ENCODE measurements around the gene FAM114A2. TPM values are rescaled to one million over a fixed set of nuclear protein-coding genes. Genes with fewer than 3 reads are reported as not detected.

FAM114A2 gene
- total RNA-seq, 1 experiment from 2014 or later: 19.8 TPM

DNA sequence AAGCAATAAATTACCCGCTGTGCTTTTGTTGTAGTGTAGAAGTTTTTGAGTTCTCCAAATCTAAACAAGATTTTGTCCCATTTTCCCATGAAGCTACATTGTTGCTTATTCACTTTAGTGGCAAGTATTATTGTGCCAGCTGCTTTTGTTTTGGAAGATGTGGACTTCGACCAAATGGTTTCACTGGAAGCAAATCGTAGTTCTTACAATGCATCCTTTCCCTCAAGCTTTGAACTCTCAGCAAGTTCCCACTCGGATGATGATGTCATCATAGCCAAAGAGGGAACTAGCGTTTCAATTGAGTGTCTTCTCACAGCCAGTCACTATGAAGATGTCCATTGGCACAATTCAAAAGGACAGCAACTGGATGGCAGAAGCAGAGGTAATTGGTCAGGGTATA lies 10.9 kb upstream of the FAM114A2 start:
- ATAC-seq: no peak
- no peaks in the 10 kb centered on the region for H3K9me3 ChIP-seq (ENCODE audit: control insufficient read depth in 1 of 2, insufficient read depth in 1 of 2, low read depth in 1 of 2, low read length in 2 of 2)
- H3K9ac ChIP-seq (ENCODE audit: low read length): no peak overlapping the region
- no peaks in the 10 kb centered on the region for H3K9me2 ChIP-seq (ENCODE audit: insufficient read depth)
- peaks cover 30% of the 10 kb centered on the region for H3K79me2 ChIP-seq (ENCODE audit: insufficient read depth, low read length)
- ChIA-PET RAD21 (ENCODE audit: low non-redundant PET in 1 of 2, low total read pairs in 2 of 2, uncharacterized antibody in 2 of 2, unreplicated experiment in 2 of 2) (no interaction called here), POLR2A (no interaction called here), CTCF (interaction anchor here (2.5 kb wide), 1 partner anchor 23 kb away, joined by 8 read pairs; no protein-coding TSS in a partner anchor)
- no peaks in the 10 kb centered on the region for H4K20me1 ChIP-seq (ENCODE audit: insufficient read depth)
- no peak overlapping the region for H2AFZ ChIP-seq (ENCODE audit: low read depth, low read length, poor library complexity, severe bottlenecking)
- no peak for TF ChIP-seq POLR2A (IDR thresholded peaks at IDR 0.05; ENCODE audit: borderline replicate concordance, extremely low read depth, insufficient read depth, insufficient read length)
- TF ChIP-seq TCF7L2 (IDR thresholded peaks at IDR 0.05; ENCODE audit: borderline replicate concordance, extremely low read depth, insufficient read depth, insufficient read length): no peak
- TF ChIP-seq EGR1 (IDR thresholded peaks at IDR 0.05; ENCODE audit: low read depth): no peak
- TF ChIP-seq REST (IDR thresholded peaks at IDR 0.05; ENCODE audit: low read depth): no peak
- no peak for TF ChIP-seq ELF1 (IDR thresholded peaks at IDR 0.05; ENCODE audit: borderline replicate concordance, low read depth)
- no peak for TF ChIP-seq ZNF274 (IDR thresholded peaks at IDR 0.05; ENCODE audit: low read depth, low read length)
- no peak for TF ChIP-seq SP1 (IDR thresholded peaks at IDR 0.05; ENCODE audit: low read depth)
- TF ChIP-seq YY1 (IDR thresholded peaks at IDR 0.05; ENCODE audit: extremely low read depth, insufficient replicate concordance, low read depth, low read length): no peak
- no peak for TF ChIP-seq ZBTB33 (IDR thresholded peaks at IDR 0.05; ENCODE audit: extremely low read depth, insufficient replicate concordance, low read length)
- no peak for TF ChIP-seq FOSL1 (IDR thresholded peaks at IDR 0.05; ENCODE audit: low read depth)
- TF ChIP-seq, protein P1, sequence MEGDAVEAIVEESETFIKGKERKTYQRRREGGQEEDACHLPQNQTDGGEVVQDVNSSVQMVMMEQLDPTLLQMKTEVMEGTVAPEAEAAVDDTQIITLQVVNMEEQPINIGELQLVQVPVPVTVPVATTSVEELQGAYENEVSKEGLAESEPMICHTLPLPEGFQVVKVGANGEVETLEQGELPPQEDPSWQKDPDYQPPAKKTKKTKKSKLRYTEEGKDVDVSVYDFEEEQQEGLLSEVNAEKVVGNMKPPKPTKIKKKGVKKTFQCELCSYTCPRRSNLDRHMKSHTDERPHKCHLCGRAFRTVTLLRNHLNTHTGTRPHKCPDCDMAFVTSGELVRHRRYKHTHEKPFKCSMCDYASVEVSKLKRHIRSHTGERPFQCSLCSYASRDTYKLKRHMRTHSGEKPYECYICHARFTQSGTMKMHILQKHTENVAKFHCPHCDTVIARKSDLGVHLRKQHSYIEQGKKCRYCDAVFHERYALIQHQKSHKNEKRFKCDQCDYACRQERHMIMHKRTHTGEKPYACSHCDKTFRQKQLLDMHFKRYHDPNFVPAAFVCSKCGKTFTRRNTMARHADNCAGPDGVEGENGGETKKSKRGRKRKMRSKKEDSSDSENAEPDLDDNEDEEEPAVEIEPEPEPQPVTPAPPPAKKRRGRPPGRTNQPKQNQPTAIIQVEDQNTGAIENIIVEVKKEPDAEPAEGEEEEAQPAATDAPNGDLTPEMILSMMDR (IDR thresholded peaks at IDR 0.05 in 2 of 3, conservative IDR thresholded peaks at IDR 0.05 in 1 of 3; ENCODE audit: borderline replicate concordance in 1 of 3, insufficient read depth in 1 of 3, low read depth in 2 of 3, low read length in 2 of 3): no peak
- TF ChIP-seq CBX3 (IDR thresholded peaks at IDR 0.05; ENCODE audit: low read depth): no peak
- no peak for TF ChIP-seq SRF (IDR thresholded peaks at IDR 0.05; ENCODE audit: low read depth)
- no peak for TF ChIP-seq RAD21 (IDR thresholded peaks at IDR 0.05; ENCODE audit: low read depth)
- TF ChIP-seq SIN3A (IDR thresholded peaks at IDR 0.05; ENCODE audit: low read depth): no peak
- DNase-seq (ENCODE audit: low read depth, low spot score): no peak
- H3K27me3 ChIP-seq (ENCODE audit: insufficient read depth, low read length): no peaks in the 10 kb centered on the region
- no peak overlapping the region for H3K4me3 ChIP-seq (replicated peaks in 1 of 2; ENCODE audit: low read depth in 1 of 2, low read length in 2 of 2)
- BruUV-seq (replicated peaks): no TSS peak
- H3K4me2 ChIP-seq (ENCODE audit: low read length): no peak overlapping the region
- no peaks in the 10 kb centered on the region for H3K4me1 ChIP-seq (ENCODE audit: control insufficient read depth in 1 of 2, insufficient read depth in 2 of 2, low read length in 2 of 2)
- H3K27ac ChIP-seq (ENCODE audit: low read depth, low read length): no peak overlapping the region
- intact Hi-C loops (cut with micrococcal nuclease): no loop called here
- no peaks in the 10 kb centered on the region for H3K36me3 ChIP-seq (ENCODE audit: control insufficient read depth in 1 of 2, insufficient read depth in 2 of 2, low read length in 2 of 2)
